H1 (cell line): ENCODE data around the gene ATG7. TPM values are rescaled to one million over a fixed set of nuclear protein-coding genes. Genes with fewer than 3 reads are reported as not detected.

Experiments
- CTCF ChIA-PET: fragments of 300-600 bp; sonication (Branson Sonifier 250); formaldehyde crosslinking; loops from one replicate; lab custom pipeline; 2021; ENCODE audit not compliant: partially characterized antibody; lab: Charles Lee
- POLR2A ChIA-PET: fragments of 300-600 bp; sonication (Branson Sonifier 250); formaldehyde crosslinking; loops from one replicate; lab custom pipeline; 2021; ENCODE audit warnings: inconsistent platforms; ENCODE audit not compliant: partially characterized antibody; lab: Charles Lee
- DNase-seq, 2 experiments: peaks; one replicate each; pipeline versions ENCODE4 v3.0.0 to v3.0.0-alpha.2; 2010 to 2022; ENCODE audit warnings: low spot score in 2 of 2, low read depth in 1 of 2, mixed read lengths in 1 of 2
- FAIRE-seq: peaks from 2 replicates; lab custom pipeline; 2011; peaks lifted over from hg19 to GRCh38; lab: Jason Lieb, UNC
- H2AFZ ChIP-seq: 2 replicates; pipeline ENCODE4 v1.8.1; 2012; ENCODE audit warnings: low read length, inconsistent platforms
- H2AK5ac ChIP-seq: 2 replicates; pipeline ENCODE4 v1.6.1; 2013; ENCODE audit warnings: low read depth, low read length
- H2BK120ac ChIP-seq: replicated peaks from 2 replicates; pipeline ENCODE3; 2013; ENCODE audit warnings: low read depth, low read length, inconsistent platforms
- H2BK12ac ChIP-seq: 2 replicates; pipeline ENCODE4 v1.6.1; 2013; ENCODE audit warnings: low read depth, low read length
- H2BK15ac ChIP-seq: 2 replicates; pipeline ENCODE4 v1.6.1; 2013; ENCODE audit warnings: low read length
- H2BK20ac ChIP-seq: 2 replicates; pipeline ENCODE4 v1.6.1; 2013; ENCODE audit warnings: low read length
- H2BK5ac ChIP-seq: 2 replicates; pipeline ENCODE4 v1.6.1; 2013; ENCODE audit warnings: low read depth, low read length
- H3K14ac ChIP-seq: 2 replicates; pipeline ENCODE4 v1.6.1; 2013; ENCODE audit warnings: inconsistent platforms; ENCODE audit not compliant: insufficient read length
- H3K18ac ChIP-seq: 2 replicates; pipeline ENCODE4 v1.6.1; 2013; ENCODE audit warnings: low read length; ENCODE audit errors: extremely low read depth
- H3K23ac ChIP-seq: 2 replicates; pipeline ENCODE4 v1.6.1; 2013; ENCODE audit warnings: inconsistent platforms; ENCODE audit not compliant: insufficient read length
- H3K23me2 ChIP-seq: 2 replicates; pipeline ENCODE4 v1.6.1; 2013; ENCODE audit warnings: low read depth, low read length
- H3K27ac ChIP-seq: 2 replicates; pipeline ENCODE4 v1.6.1; 2011; ENCODE audit warnings: low read depth, low read length, inconsistent platforms
- H3K27me3 ChIP-seq, 4 experiments: replicated peaks in 1 of 4; 1 replicate in 1 of 4; 2 replicates in 3 of 4; pipeline versions ENCODE4 v1.6.1 to v1.8.1; 2011 to 2013; ENCODE audit warnings: low read length in 3 of 4, mild to moderate bottlenecking in 3 of 4, inconsistent platforms in 2 of 4, mixed read lengths in 2 of 4, moderate library complexity in 1 of 4; ENCODE audit not compliant: control insufficient read depth in 3 of 4, insufficient read depth in 3 of 4; ENCODE audit errors: extremely low read depth in 1 of 4
- H3K36me3 ChIP-seq, 4 experiments: 2 replicates each; pipeline versions ENCODE4 v1.6.1 to v1.8.1; 2011 to 2013; ENCODE audit warnings: mild to moderate bottlenecking in 4 of 4, low read length in 3 of 4, moderate library complexity in 2 of 4, control low read depth in 1 of 4, inconsistent platforms in 1 of 4; ENCODE audit not compliant: insufficient read depth in 4 of 4, control insufficient read depth in 2 of 4
- H3K4ac ChIP-seq: replicated peaks from 2 replicates; pipeline ENCODE3; 2013; ENCODE audit warnings: low read length, low read depth, mixed read lengths, inconsistent platforms; ENCODE audit not compliant: insufficient read length
- H3K4me1 ChIP-seq, 4 experiments: replicated peaks in 1 of 4; 1 replicate in 1 of 4; 2 replicates in 3 of 4; pipeline versions ENCODE4 v1.6.1 to v1.8.1; 2011 to 2013; ENCODE audit warnings: low read length in 3 of 4, inconsistent platforms in 2 of 4, mixed read lengths in 1 of 4; ENCODE audit not compliant: insufficient read depth in 4 of 4, control insufficient read depth in 3 of 4
- H3K4me2 ChIP-seq, 2 experiments: 2 replicates each; pipeline versions ENCODE4 v1.6.1 to v1.8.1; 2011 to 2013; ENCODE audit warnings: low read depth in 2 of 2, low read length in 2 of 2, control low read depth in 1 of 2, inconsistent platforms in 1 of 2, mild to moderate bottlenecking in 1 of 2; ENCODE audit not compliant: insufficient read depth in 1 of 2
- H3K4me3 ChIP-seq, 4 experiments: fragments of 200-600, 300-600 bp in 1 of 4; sonication (generic), shearing (Covaris generic), sonication (Bioruptor Twin) in 1 of 4; 2 replicates each; pipeline versions ENCODE4 v1.5.1 to v1.8.1; 2011 to 2016; ENCODE audit warnings: low read length in 4 of 4, low read depth in 3 of 4, control low read depth in 2 of 4, inconsistent platforms in 2 of 4, mild to moderate bottlenecking in 2 of 4, mixed read lengths in 1 of 4, moderate library complexity in 1 of 4; ENCODE audit not compliant: insufficient read depth in 2 of 4; ENCODE audit errors: extremely low read depth in 1 of 4
- H3K56ac ChIP-seq: replicated peaks from 2 replicates; pipeline ENCODE3; 2013; ENCODE audit warnings: low read depth, mild to moderate bottlenecking, mixed read lengths, low read length, inconsistent platforms; ENCODE audit not compliant: insufficient read length
- H3K79me1 ChIP-seq: 2 replicates; pipeline ENCODE4 v1.6.1; 2013; ENCODE audit warnings: low read depth, low read length, control low read depth
- H3K79me2 ChIP-seq, 2 experiments: 2 replicates each; pipeline versions ENCODE4 v1.6.1 to v1.8.1; 2012 to 2013; ENCODE audit warnings: low read length in 2 of 2, mild to moderate bottlenecking in 2 of 2, inconsistent platforms in 1 of 2; ENCODE audit not compliant: insufficient read depth in 2 of 2, control insufficient read depth in 1 of 2
- H3K9ac ChIP-seq, 4 experiments: replicated peaks in 1 of 4; 1 replicate in 1 of 4; 2 replicates in 3 of 4; pipeline versions ENCODE4 v1.6.1 to v1.8.1; 2011 to 2013; ENCODE audit warnings: low read depth in 3 of 4, low read length in 3 of 4, control low read depth in 2 of 4, mild to moderate bottlenecking in 2 of 4, moderate library complexity in 2 of 4, inconsistent platforms in 1 of 4; ENCODE audit errors: extremely low read depth in 1 of 4
- H3K9me3 ChIP-seq, 2 experiments: 2 replicates each; pipeline versions ENCODE4 v1.6.1 to v1.8.1; 2012 to 2013; ENCODE audit warnings: mild to moderate bottlenecking in 2 of 2, moderate library complexity in 2 of 2, control low read depth in 1 of 2, inconsistent platforms in 1 of 2, low read depth in 1 of 2, low read length in 1 of 2, mixed read lengths in 1 of 2; ENCODE audit not compliant: insufficient read depth in 2 of 2
- H4K20me1 ChIP-seq, 2 experiments: replicated peaks in 1 of 2; 2 replicates each; pipeline versions ENCODE3 to v1.8.1; 2011 to 2013; ENCODE audit warnings: inconsistent platforms in 2 of 2, low read length in 2 of 2, mild to moderate bottlenecking in 1 of 2; ENCODE audit not compliant: insufficient read depth in 2 of 2, control insufficient read depth in 1 of 2
- H4K5ac ChIP-seq: 2 replicates; pipeline ENCODE4 v1.6.1; 2013; ENCODE audit warnings: low read length, low read depth, mixed read lengths, inconsistent platforms; ENCODE audit not compliant: insufficient read length
- H4K8ac ChIP-seq: 2 replicates; pipeline ENCODE4 v1.8.0; 2013; ENCODE audit warnings: mild to moderate bottlenecking, moderate library complexity, low read length, inconsistent platforms; ENCODE audit not compliant: insufficient read depth; ENCODE audit errors: extremely low read depth
- H4K91ac ChIP-seq: replicated peaks from 2 replicates; pipeline ENCODE3; 2013; ENCODE audit warnings: low read length, mixed read lengths, inconsistent platforms; ENCODE audit not compliant: insufficient read length
- BACH1 ChIP-seq: IDR thresholded peaks from 2 replicates; pipeline ENCODE4 v1.6.1; 2012; ENCODE audit warnings: low read length, improper control_type of control experiment
- CBX5 ChIP-seq: fragments of 300-800, 300-1000 bp; sonication (generic); IDR thresholded peaks from 2 replicates; pipeline ENCODE4 v1.7.1; 2016; ENCODE audit warnings: antibody characterized with exemption, low read length, low read depth
- FOSL1 ChIP-seq: IDR thresholded peaks from 2 replicates; pipeline ENCODE4 v1.6.1; 2011; ENCODE audit warnings: mild to moderate bottlenecking, low read depth, low read length, moderate library complexity; ENCODE audit not compliant: insufficient read depth
- KDM1A ChIP-seq: fragments of 200-600, 300-600 bp; sonication (generic); IDR thresholded peaks from 2 replicates; pipeline ENCODE4 v1.7.1; 2016; ENCODE audit warnings: mild to moderate bottlenecking, low read length, borderline replicate concordance
- NANOG ChIP-seq: IDR thresholded peaks from 2 replicates; pipeline ENCODE4 v1.6.1; 2011; ENCODE audit warnings: low read length, low read depth, mild to moderate bottlenecking, inconsistent platforms; ENCODE audit not compliant: insufficient read depth, poor library complexity, severe bottlenecking
- POLR2AphosphoS5 ChIP-seq: IDR thresholded peaks from 2 replicates; pipeline ENCODE4 v1.6.1; 2011; ENCODE audit warnings: low read depth, low read length
- RFX5 ChIP-seq: IDR thresholded peaks from 2 replicates; pipeline ENCODE4 v1.6.1; 2011; ENCODE audit warnings: low read depth, low read length, improper control_type of control experiment, borderline replicate concordance
- RNF2 ChIP-seq: fragments of 200-900, 300-1000 bp; sonication (generic); IDR thresholded peaks from 2 replicates; pipeline ENCODE4 v1.7.1; 2016; ENCODE audit warnings: borderline replicate concordance, low read depth, mild to moderate bottlenecking, antibody characterized with exemption, low read length; ENCODE audit not compliant: poor library complexity, severe bottlenecking; ENCODE audit errors: missing control alignments
- WGBS, 2 experiments: shearing (Covaris generic) in 1 of 2; methylation state at CpG; one replicate each; pipeline versions ENCODE4 v1.1.6 to v1.1.7; 2013 to 2015; ENCODE audit warnings: low lambda C conversion rate in 2 of 2, mixed read lengths in 2 of 2, inconsistent platforms in 1 of 2, low coverage in 1 of 2, missing lambda C conversion rate in 1 of 2; ENCODE audit not compliant: insufficient replicate concordance in 2 of 2, insufficient coverage in 1 of 2, insufficient read length in 1 of 2; ENCODE audit errors: extremely low coverage in 1 of 2, missing lambda C conversion rate in 1 of 2; 5-methylcytosine and 5-hydroxymethylcytosine counted together
- polyA plus RNA-seq, 7 experiments: library from polyadenylated mRNA; depleted of rRNA in 3 of 7; stranded (reverse) in 5 of 7; unstranded in 2 of 7; fragments of >200 nt in 5 of 7; fragments of 200-250 nt in 2 of 7; gene quantifications; 1 replicate in 5 of 7; 2 replicates in 1 of 7; 4 replicates in 1 of 7; pipeline versions ENCODE4 v1.2.1 to v1.2.3, GENCODE V29; 2011 to 2013; ENCODE audit warnings: missing spikeins in 2 of 7, mixed read lengths in 2 of 7
- total RNA-seq: library from RNA; stranded (reverse); fragmentation: NEBNext Ultra II Directional; extraction: Animal tissue kit (Norgen Biotek cat#: 25700); gene quantifications from 2 replicates; pipeline ENCODE4 v1.2.1, GENCODE V29; 2021

ATG7 gene
- total and polyA plus RNA-seq, 2 of the 8 experiments (the other 6 are each of a cell fraction or from before 2014, with no cell fraction given), result 15.0 to 19.1 TPM

- Histone ChIP-seq H2BK15ac (no peak overlapping the region), H2BK20ac (no peak overlapping the region), H3K56ac (no peak overlapping the region), H3K9me3 (no peaks in the 10 kb centered on the region), H3K79me2 (no peaks in the 10 kb centered on the region; a peak in 1 of 4 replicates), H3K18ac (no peak overlapping the region), H3K4ac (no peak overlapping the region), H3K14ac (no peak overlapping the region), H3K9ac (no peak overlapping the region), H2AFZ (no peak overlapping the region), H4K5ac (no peak overlapping the region), H3K27me3 (no peaks in the 10 kb centered on the region), H3K4me1 (peaks cover 0 to 9% (median 0%) of the 10 kb centered on the region in 4 experiments; a peak in 2 of 7 replicates), H3K4me2 (no peak overlapping the region), H4K8ac (no peak overlapping the region), H2BK120ac (no peak overlapping the region), H3K79me1 (peaks cover 12% of the 10 kb centered on the region), H3K36me3 (peaks cover 0 to 14% (median 1%) of the 10 kb centered on the region in 4 experiments; a peak in 4 of 8 replicates), H4K20me1 (peaks cover 12 to 20% of the 10 kb centered on the region in 2 experiments), H2BK5ac (no peak overlapping the region), H2AK5ac (no peak overlapping the region), H3K23ac (no peak overlapping the region), H3K23me2 (no peaks in the 10 kb centered on the region), H4K91ac (no peak overlapping the region), H3K4me3 (no peak overlapping the region), H2BK12ac (no peak overlapping the region), H3K27ac (no peak overlapping the region)
- TF ChIP-seq FOSL1 (no peak), KDM1A (no peak), CBX5 (no peak), NANOG (no peak), RNF2 (no peak), POLR2AphosphoS5 (no peak), BACH1 (no peak), RFX5 (no peak)
- POLR2A ChIA-PET, result interaction anchor here (1.1 kb wide), 1 partner anchor 66 kb away, joined by 3 read pairs; no protein-coding TSS in a partner anchor
- CTCF ChIA-PET, result interaction anchor here (1.0 kb wide), 1 partner anchor 20 kb away, joined by 3 read pairs; no protein-coding TSS in a partner anchor
- WGBS, 2 experiments, result 93% methylated on average over 16 of the region's 17 CpGs; no CpG with 5 or more reads in 1 of the 2 experiments
- DNase-seq (no peak), FAIRE-seq (no peak)
These were observed 286.3 kb downstream of the ATG7 start for GRCh38 chr3:11558411-11558903.
